Measurements from ENCODE around the gene KCNJ1.

KCNJ1 gene

GRCh38 chr11:128868841-128869671, 2.0 kb upstream of the KCNJ1 start:
- peaks cover 17% of the 10 kb centered on the region for H3K4me1 ChIP-seq (ENCODE audit: control insufficient read depth, insufficient read depth, low read length)
- no peak for DNase-seq (ENCODE audit: low read depth, low spot score)
- no peaks in the 10 kb centered on the region for H3K9me3 ChIP-seq (ENCODE audit: control insufficient read depth, insufficient read depth, low read length)
- H3K4me3 ChIP-seq (ENCODE audit: low read length), result no peak overlapping the region
- no peak overlapping the region for H3K27ac ChIP-seq (ENCODE audit: low read length)
- no peaks in the 10 kb centered on the region for H3K36me3 ChIP-seq (ENCODE audit: control insufficient read depth, insufficient read depth, low read length)
- H3K27me3 ChIP-seq (ENCODE audit: control insufficient read depth, insufficient read depth, low read length), result no peaks in the 10 kb centered on the region
- WGBS (ENCODE audit: insufficient coverage, insufficient read length), result no CpG with 5 or more reads among the region's 10 CpGs

DNA sequence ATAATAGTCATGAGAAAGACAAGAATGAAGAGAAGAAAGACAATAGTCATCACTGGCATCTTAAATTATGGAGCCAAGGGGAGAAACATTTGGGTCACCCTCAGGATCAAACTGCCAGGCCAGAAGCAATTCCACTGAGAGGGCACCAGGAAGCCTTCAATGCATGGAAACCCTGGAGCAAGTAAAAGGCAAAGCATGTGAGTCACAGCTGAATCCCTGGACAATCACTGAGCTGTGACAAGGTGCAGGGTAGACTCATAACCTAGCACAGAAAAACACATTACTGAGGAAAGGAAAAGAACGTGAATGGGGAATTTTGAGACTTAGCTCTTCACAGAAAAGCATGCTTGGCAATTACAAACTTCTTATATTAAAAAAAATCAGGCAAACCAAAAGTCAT, 1.6 kb downstream of the KCNJ1 start:
- Histone ChIP-seq H3K4me3 (ENCODE audit: low read length) (no peak overlapping the region), H3K27me3 (ENCODE audit: control insufficient read depth, insufficient read depth, low read length) (no peaks in the 10 kb centered on the region), H3K4me1 (ENCODE audit: control insufficient read depth, insufficient read depth, low read length) (peaks cover 4% of the 10 kb centered on the region), H3K9me3 (ENCODE audit: control insufficient read depth, insufficient read depth, low read length) (no peaks in the 10 kb centered on the region), H3K36me3 (ENCODE audit: control insufficient read depth, insufficient read depth, low read length) (no peaks in the 10 kb centered on the region), H3K27ac (ENCODE audit: low read length) (no peak overlapping the region)
- no peak for DNase-seq (ENCODE audit: low read depth, low spot score)
- no CpG with 5 or more reads among the region's 1 CpG for WGBS (ENCODE audit: insufficient coverage, insufficient read length)

DNA sequence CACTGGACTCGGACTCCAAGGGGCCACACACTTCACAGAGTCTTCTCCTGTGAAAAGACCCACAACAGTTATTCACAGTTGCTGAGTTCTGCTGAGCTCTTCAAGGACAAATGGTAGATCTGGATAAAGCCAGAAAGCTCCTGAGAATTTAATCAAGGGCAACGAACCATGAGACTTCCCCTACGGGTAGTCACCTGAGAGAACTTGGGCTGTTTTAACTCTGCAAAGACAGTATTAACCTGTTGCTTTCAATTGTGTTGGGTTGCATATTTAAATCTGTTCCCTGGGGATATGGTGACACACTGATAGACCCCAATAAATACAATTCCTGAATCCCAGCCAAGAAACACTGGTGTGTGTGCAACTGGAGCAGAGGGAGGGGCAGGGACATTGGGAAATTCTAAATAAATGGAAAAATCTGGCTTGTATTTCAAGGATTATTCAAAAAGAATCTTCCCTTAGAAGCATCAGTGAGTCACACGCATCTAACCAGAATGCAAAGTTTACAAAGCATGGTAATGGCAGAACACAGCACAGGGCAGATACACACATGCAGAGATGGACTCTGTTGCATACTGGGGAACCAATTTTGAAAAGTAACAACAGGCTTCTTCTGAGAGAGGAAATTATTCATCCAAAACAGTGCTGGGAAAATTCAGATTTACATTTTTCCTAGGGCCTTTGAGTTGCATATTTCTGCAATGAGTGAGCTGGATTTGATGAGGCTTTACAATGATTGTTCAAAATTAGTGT, 4.0 kb downstream of the KCNJ1 start:
- Histone ChIP-seq H3K36me3 (ENCODE audit: control insufficient read depth, insufficient read depth, low read length) (no peaks in the 10 kb centered on the region), H3K27ac (ENCODE audit: low read length) (no peak overlapping the region), H3K4me1 (ENCODE audit: control insufficient read depth, insufficient read depth, low read length) (no peaks in the 10 kb centered on the region), H3K27me3 (ENCODE audit: control insufficient read depth, insufficient read depth, low read length) (no peaks in the 10 kb centered on the region), H3K9me3 (ENCODE audit: control insufficient read depth, insufficient read depth, low read length) (no peaks in the 10 kb centered on the region), H3K4me3 (ENCODE audit: low read length) (no peak overlapping the region)
- no peak for DNase-seq (ENCODE audit: low read depth, low spot score)
- WGBS (ENCODE audit: insufficient coverage, insufficient read length), result no CpG with 5 or more reads among the region's 4 CpGs

DNA sequence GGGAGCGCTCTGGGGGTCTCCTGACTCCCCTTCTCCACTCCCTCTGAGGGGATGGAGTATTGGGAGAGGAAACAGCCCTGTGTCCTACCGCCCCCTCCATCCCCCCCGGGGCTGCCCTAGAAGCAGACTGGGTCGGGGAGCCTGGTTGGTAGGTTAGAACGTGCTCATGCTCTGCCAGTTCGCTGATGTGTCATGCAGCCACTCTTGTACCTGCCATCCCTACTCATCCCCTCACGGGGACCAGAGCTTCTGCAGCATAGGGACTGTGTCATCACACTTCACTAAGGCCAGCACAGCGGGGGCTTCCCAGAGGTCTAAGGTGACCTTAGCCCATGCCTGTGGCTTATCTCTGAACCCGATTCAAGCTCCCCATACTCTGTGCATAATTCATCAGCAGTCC, 4.7 kb downstream of the KCNJ1 start:
- no peaks in the 10 kb centered on the region for H3K4me1 ChIP-seq (ENCODE audit: control insufficient read depth, insufficient read depth, low read length)
- no CpG with 5 or more reads among the region's 9 CpGs for WGBS (ENCODE audit: insufficient coverage, insufficient read length)
- no peak overlapping the region for H3K4me3 ChIP-seq (ENCODE audit: low read length)
- no peaks in the 10 kb centered on the region for H3K27me3 ChIP-seq (ENCODE audit: control insufficient read depth, insufficient read depth, low read length)
- no peak overlapping the region for H3K27ac ChIP-seq (ENCODE audit: low read length)
- no peaks in the 10 kb centered on the region for H3K36me3 ChIP-seq (ENCODE audit: control insufficient read depth, insufficient read depth, low read length)
- no peak for DNase-seq (ENCODE audit: low read depth, low spot score)
- H3K9me3 ChIP-seq (ENCODE audit: control insufficient read depth, insufficient read depth, low read length), result no peaks in the 10 kb centered on the region

DNA sequence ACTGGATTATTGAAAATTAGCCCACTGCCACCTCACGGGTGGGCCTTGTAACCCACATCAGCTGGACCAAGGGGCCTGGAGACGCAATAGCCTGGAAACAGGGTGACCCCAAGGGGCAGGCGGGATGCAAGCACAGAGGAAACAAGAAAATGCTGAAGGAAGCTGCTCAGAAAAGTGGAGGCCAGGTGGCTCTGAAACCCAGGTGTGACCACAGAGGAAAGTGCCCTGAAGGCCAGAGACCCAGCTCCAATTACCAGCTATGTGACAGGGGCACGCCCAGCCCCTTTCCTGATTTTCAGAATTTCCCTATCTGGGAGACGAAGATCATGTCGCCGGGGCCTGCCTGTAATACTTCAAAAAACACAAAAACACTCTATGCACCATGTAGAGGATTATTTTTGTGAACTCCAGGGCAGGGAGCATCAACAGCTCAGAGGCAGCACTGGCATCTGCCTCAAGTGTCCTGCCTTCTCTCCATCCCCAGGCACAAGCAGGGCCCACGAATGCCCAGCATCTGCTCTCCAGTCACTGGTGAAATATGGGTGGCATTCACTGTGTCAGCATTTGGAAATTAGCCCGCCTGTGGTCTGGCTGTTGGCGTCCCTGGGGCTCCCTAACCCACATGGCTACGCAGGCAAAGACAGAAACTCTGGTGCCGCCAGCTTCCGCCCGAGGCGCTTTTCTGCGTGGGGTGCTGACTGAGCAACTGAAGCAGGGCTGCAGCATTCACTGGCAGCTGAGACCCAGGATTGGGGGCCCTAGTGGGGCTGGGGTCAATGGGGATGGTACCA, 6.3 kb downstream of the KCNJ1 start:
- no peaks in the 10 kb centered on the region for H3K36me3 ChIP-seq (ENCODE audit: control insufficient read depth, insufficient read depth, low read length)
- no peaks in the 10 kb centered on the region for H3K9me3 ChIP-seq (ENCODE audit: control insufficient read depth, insufficient read depth, low read length)
- no peak for DNase-seq (ENCODE audit: low read depth, low spot score)
- H3K4me1 ChIP-seq (ENCODE audit: control insufficient read depth, insufficient read depth, low read length), result no peaks in the 10 kb centered on the region
- no peaks in the 10 kb centered on the region for H3K27me3 ChIP-seq (ENCODE audit: control insufficient read depth, insufficient read depth, low read length)
- no peak overlapping the region for H3K27ac ChIP-seq (ENCODE audit: low read length)
- WGBS (ENCODE audit: insufficient coverage, insufficient read length), result no CpG with 5 or more reads among the region's 16 CpGs
- H3K4me3 ChIP-seq (ENCODE audit: low read length), result no peak overlapping the region

GRCh38 chr11:128859563-128860441, 7.3 kb downstream of the KCNJ1 start:
- Histone ChIP-seq H3K4me3 (ENCODE audit: low read length) (no peak overlapping the region), H3K9me3 (ENCODE audit: control insufficient read depth, insufficient read depth, low read length) (no peaks in the 10 kb centered on the region), H3K27ac (ENCODE audit: low read length) (no peak overlapping the region), H3K36me3 (ENCODE audit: control insufficient read depth, insufficient read depth, low read length) (no peaks in the 10 kb centered on the region), H3K4me1 (ENCODE audit: control insufficient read depth, insufficient read depth, low read length) (no peaks in the 10 kb centered on the region), H3K27me3 (ENCODE audit: control insufficient read depth, insufficient read depth, low read length) (no peaks in the 10 kb centered on the region)
- DNase-seq (ENCODE audit: low read depth, low spot score), result peak; percentile 57
- no CpG with 5 or more reads among the region's 33 CpGs for WGBS (ENCODE audit: insufficient coverage, insufficient read length)

DNA sequence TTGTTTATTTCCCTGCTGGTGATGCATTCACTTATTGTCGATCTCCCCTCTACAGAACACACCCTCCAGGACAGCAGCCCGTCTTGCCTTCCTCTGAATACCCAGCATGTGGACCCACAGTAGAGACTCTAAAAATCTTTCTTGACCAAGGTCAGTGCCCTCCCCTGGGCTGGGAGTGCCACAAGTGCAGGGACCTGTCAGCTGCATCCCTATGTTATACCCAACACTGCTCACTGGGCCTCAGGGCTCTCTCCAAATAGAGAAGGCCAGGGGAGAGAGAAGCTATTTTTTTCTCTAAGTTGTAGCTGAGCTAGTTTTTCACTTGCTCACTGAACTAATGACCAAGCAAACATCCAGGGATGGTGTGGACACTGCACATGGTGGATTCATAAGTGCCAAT, 9.8 kb downstream of the KCNJ1 start:
- DNase-seq (ENCODE audit: low read depth, low spot score), result no peak
- WGBS (ENCODE audit: insufficient coverage, insufficient read length), result no CpG with 5 or more reads among the region's 2 CpGs
- Histone ChIP-seq H3K9me3 (ENCODE audit: control insufficient read depth, insufficient read depth, low read length) (no peaks in the 10 kb centered on the region), H3K36me3 (ENCODE audit: control insufficient read depth, insufficient read depth, low read length) (no peaks in the 10 kb centered on the region), H3K4me1 (ENCODE audit: control insufficient read depth, insufficient read depth, low read length) (no peaks in the 10 kb centered on the region), H3K27me3 (ENCODE audit: control insufficient read depth, insufficient read depth, low read length) (no peaks in the 10 kb centered on the region), H3K4me3 (ENCODE audit: low read length) (no peak overlapping the region), H3K27ac (ENCODE audit: low read length) (no peak overlapping the region)

DNA sequence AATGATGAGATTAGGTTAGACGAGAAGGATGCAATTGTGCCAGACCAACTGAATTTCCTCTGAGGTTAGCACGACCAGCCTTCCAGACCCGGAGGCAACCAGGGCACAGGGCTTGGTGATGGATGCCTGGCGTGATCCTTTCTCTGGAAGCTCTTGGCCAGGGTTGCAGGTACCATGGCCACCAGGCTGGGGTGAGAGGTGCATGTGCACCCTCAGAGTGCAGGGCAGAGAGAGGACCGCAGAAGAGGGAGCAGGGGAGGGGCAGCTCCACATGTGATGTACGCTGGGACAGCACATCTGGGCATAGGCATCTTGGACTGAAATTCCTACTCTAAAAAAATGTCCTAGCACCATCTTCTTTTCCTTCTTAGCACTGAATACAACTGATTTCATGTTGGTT, 10.9 kb downstream of the KCNJ1 start:
- no peak for DNase-seq (ENCODE audit: low read depth, low spot score)
- H3K4me3 ChIP-seq (ENCODE audit: low read length), result no peak overlapping the region
- H3K27ac ChIP-seq (ENCODE audit: low read length), result no peak overlapping the region
- H3K36me3 ChIP-seq (ENCODE audit: control insufficient read depth, insufficient read depth, low read length), result no peaks in the 10 kb centered on the region
- no peaks in the 10 kb centered on the region for H3K9me3 ChIP-seq (ENCODE audit: control insufficient read depth, insufficient read depth, low read length)
- H3K4me1 ChIP-seq (ENCODE audit: control insufficient read depth, insufficient read depth, low read length), result no peaks in the 10 kb centered on the region
- H3K27me3 ChIP-seq (ENCODE audit: control insufficient read depth, insufficient read depth, low read length), result no peaks in the 10 kb centered on the region
- no CpG with 5 or more reads among the region's 6 CpGs for WGBS (ENCODE audit: insufficient coverage, insufficient read length)

- no peak for DNase-seq (ENCODE audit: low read depth, low spot score)
- Histone ChIP-seq H3K9me3 (ENCODE audit: control insufficient read depth, insufficient read depth, low read length) (no peaks in the 10 kb centered on the region), H3K4me3 (ENCODE audit: low read length) (no peak overlapping the region), H3K27me3 (ENCODE audit: control insufficient read depth, insufficient read depth, low read length) (no peaks in the 10 kb centered on the region), H3K4me1 (ENCODE audit: control insufficient read depth, insufficient read depth, low read length) (no peaks in the 10 kb centered on the region), H3K27ac (ENCODE audit: low read length) (no peak overlapping the region), H3K36me3 (ENCODE audit: control insufficient read depth, insufficient read depth, low read length) (no peaks in the 10 kb centered on the region)
- no CpG with 5 or more reads among the region's 7 CpGs for WGBS (ENCODE audit: insufficient coverage, insufficient read length)
Measured at GRCh38 chr11:128854841-128855240, 12.3 kb downstream of the KCNJ1 start.

GRCh38 chr11:128853559-128853958, 13.5 kb downstream of the KCNJ1 start:
- WGBS (ENCODE audit: insufficient coverage, insufficient read length), result no CpG with 5 or more reads among the region's 6 CpGs
- H3K27ac ChIP-seq (ENCODE audit: low read length), result no peak overlapping the region

More at GRCh38 chr11:128853559-128853958, 13.5 kb downstream of the KCNJ1 start:
- no peak for DNase-seq (ENCODE audit: low read depth, low spot score)
- Histone ChIP-seq H3K9me3 (ENCODE audit: control insufficient read depth, insufficient read depth, low read length) (no peaks in the 10 kb centered on the region), H3K4me3 (ENCODE audit: low read length) (no peak overlapping the region), H3K27me3 (ENCODE audit: control insufficient read depth, insufficient read depth, low read length) (no peaks in the 10 kb centered on the region), H3K4me1 (ENCODE audit: control insufficient read depth, insufficient read depth, low read length) (no peaks in the 10 kb centered on the region), H3K36me3 (ENCODE audit: control insufficient read depth, insufficient read depth, low read length) (no peaks in the 10 kb centered on the region)

Measured in iPS DF 6.9 (cell line).